Activated CD4-positive, CD25-positive, alpha-beta regulatory T cell treated with anti-CD3 and anti-CD28 coated beads, Interleukin-2, amount 50 U/mL, for 16 hours (primary cell): Measurements from ENCODE around the gene SEPTIN1.
A peak's percentile ranks its signal among the peaks of the same experiment; 100 is the strongest.
"Not testable (repeated sequence)": the region's sequence is repeated elsewhere in the genome, so short reads cannot be mapped to it uniquely, and the experiment has no call there.

ENCODE experiments used
- DNase-seq: peaks from one replicate; pipeline ENCODE4 v3.0.0-alpha.2; 2020; ENCODE audit warnings: low read depth, low spot score

Gene SEPTIN1

DNA sequence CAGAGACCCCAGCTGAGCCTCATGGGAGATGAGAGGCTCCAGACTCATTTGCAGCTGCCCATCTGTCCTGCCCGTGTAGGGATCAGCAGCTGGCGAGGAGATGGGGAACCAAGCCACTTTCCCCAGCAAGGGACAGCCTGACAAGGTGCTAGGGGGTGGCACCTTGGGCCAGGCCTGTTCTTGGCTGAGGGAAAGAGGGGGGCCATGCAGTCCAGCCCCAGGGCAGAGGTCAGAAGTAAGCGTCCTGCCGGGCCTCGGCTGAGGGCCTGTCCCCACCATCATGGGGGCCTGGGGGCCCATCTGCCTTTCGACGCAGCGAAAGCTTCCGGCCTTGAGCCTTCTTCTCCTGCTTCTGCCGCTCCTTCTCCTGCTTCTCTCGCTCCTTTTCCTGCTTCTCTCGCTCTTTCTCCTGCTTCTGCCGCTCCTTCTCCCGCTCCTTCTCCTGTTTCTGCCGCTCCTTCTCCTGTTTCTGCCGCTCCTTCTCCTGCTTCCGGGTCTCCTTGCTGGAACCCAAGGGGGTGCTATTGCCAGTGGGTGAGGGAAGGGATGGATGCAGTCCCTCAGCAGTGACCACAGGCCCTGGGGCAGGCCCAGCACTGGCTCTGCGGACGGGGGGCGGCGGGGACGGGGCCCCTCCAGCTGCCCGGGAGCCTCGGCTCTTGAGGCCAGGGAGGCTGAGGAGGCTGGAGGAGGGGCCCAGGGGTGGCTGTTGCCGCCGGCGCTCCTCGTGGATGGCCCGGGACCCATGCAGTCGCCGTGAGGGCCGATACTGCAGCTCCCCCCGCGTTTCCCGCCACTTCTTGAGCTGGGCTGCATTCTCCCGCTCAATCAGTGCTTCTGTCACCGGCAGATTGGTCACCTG is 24.4 kb downstream of the SEPTIN1 start:
- no peak for DNase-seq

- no peak for DNase-seq
These were observed 25.2 kb downstream of the SEPTIN1 start for GRCh38 chr16:30357085-30357714.

GRCh38 chr16:30356401-30357084 is 25.8 kb downstream of the SEPTIN1 start:
- DNase-seq: no peak

DNA sequence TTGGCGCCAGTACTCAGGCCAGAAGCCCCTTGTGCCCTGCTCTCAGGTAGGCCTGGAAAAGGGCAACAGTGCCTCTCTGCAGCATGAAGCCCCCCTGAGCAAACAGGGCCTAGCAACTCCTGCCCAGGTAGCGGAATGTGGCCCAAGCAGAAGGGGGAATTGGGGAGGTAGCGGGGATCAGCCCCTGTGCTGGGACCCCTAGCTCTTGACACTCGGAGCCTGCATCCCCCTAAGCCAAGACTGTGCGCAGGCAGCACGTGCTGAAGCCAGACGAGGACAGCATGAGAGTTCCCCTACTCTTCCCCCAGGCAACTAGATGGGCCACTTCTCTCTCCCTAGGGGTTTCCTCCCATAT is 26.4 kb downstream of the SEPTIN1 start:
- DNase-seq: no peak

GRCh38 chr16:30355144-30355953 is 27.0 kb downstream of the SEPTIN1 start, which contains the start of gene CD2BP2:
TSS of gene CD2BP2 (minus strand) at chr16:30355308. CDS start at chr16:30354681, 627 bp downstream.
- peak; percentile 76 for DNase-seq

DNA sequence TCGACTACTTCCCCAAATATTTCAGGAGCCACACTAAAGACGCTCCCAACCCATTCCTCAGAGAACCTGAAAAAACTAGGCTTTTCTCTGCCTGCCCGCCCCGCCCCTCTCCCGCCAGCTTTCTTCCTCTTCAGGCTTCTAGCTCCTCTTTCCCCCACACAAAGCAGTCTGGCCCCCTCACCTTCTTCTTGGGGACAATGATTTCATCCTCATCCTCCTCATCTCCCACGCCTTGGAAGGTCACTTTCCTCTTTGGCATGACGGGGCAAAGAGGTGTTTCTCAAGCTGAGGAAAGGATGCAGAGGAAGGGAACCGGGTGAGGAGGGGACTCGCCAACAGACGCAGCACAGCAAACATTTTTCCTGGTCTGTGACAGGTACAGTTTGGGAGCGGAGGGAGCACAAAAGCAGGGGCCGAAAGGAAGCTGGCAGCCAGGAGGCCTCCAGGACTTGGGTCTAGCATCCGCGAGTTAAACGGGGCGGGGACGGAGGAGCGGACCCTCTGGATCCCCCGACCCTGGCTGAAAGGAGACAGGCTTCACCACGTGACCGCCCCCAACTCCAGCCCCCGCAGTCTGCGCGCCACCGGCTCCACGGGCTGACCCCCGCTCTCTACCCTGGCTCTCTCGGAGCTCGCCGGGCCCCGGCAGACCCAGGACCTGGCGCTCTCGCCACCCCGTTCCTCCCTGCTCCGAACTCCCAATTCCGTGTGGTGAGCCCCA is 27.8 kb downstream of the SEPTIN1 start:
- DNase-seq: no peak

DNA sequence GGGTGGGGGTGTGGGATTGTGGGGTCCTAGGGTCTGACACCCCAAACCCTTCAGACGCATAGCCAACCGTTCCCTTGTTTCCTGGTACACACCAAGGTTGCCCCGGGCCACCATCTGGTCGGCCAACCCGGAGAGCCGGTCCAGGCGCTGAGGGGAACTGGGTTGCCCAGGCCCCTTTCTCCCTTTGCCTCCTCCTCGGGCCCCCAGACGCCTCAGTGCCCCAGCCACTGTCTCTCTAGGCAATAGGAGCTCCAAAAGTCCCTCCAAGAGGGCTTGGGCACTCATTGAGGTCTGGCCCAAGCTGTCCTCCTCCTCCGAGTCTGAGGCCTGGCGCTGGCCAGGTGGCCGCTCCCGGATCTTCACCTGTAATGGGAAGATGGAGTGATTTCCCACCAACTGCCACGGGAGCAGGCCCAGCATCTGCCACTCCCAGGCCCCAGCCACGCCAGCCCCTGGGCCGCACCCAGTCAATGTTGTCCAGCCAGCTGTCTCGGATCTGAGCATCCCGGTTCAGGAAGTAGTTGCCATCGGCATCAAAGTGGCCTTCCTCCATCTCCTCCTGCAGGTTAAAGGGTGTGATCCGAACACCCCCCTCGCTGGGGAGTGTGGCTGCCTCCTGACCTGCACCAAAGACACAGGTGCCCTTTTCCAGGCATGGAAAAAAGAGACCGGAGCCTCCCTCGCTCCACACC is 28.8 kb downstream of the SEPTIN1 start:
- DNase-seq: no peak

DNA sequence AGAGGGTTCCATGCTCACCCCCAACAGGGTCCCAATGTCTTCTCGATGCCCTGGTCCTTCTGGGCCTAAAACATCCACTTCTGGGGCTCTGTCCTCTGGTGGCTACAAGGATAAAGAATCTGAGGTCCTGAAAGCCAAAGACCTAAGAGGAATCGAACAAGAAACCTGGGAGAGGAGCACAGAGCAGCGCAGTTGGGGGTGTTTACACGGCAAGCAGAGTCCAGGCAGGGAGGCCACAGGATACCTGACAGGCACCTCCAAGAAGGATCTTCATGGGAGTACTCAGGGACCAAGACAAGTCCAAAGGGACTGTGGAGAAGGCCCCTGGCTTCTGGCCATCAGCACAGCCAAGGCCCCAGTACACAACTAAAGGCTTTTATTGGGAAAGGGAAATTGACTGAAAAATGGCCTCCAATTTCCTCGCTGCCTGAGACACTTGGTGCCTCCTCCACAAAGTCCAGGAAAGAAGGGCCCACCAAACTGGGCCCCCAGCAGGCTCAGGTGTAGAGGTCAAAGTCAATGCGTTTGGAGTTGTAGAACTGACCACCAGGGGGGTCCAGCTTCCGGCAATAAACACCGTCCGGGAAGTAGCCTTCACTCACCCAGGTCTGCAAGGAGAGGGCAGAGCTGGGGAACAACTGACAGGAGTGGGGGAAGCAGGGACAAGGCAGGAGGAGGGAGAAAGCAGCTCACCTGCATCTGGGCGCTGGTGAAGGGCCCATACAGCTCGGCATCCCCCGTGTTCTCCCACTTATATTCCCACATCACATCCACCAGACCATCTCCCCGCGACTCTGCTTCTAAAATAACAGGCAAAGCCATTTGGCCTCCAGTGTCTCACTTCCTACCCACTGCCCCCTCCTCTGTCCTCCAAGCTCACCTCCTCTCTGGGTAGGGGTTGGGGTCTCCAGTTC is 29.6 kb downstream of the SEPTIN1 start:
- DNase-seq: no peak

- no peak for DNase-seq
These were observed 30.6 kb downstream of the SEPTIN1 start for GRCh38 chr16:30351586-30352419.

DNA sequence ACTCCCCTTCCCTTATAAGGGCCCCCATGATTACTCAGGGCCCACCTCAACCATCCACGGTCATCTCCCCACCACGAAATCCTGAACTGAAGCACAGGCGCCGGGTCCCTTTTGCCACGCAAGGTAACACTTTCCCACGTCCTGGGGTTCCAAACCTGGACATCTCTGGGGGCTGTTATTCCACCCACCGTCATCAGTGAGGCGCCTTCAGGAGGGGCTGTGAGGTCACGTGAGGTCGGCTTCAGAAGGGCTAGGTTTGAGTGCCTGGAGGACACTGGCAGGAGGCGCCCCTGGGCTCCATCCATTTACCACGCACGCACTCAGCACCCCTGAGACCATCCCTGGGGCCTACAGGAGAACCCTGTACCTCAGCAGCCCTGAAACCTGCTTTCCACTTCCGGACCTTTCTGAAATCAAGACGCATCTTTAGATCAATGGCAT is 31.3 kb downstream of the SEPTIN1 start:
- no peak for DNase-seq

GRCh38 chr16:30350134-30350871 is 32.1 kb downstream of the SEPTIN1 start:
- no peak for DNase-seq

- DNase-seq: no peak
These were observed 32.7 kb downstream of the SEPTIN1 start for GRCh38 chr16:30349675-30350074.

GRCh38 chr16:30348929-30349328 is 33.4 kb downstream of the SEPTIN1 start:
- no peak for DNase-seq

DNA sequence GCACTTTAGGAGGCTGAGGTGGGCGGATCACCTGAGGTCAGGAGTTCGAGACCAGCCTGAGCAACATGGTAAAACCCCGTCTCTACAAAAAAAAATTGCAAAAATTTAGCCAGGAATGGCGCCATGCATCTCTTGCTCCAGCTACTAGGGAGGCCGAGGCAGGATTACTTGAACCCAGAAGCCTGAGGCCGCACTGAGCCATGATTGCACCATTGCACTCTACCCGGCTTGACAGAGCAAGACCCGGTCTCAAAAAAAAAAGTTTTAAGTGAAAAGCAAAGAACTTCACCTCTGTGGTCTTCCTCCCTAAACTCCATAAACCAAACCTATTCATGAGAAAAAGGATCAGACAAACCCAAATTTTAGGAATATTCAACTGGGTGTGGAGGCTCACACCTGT is 34.2 kb downstream of the SEPTIN1 start:
- no peak for DNase-seq

DNA sequence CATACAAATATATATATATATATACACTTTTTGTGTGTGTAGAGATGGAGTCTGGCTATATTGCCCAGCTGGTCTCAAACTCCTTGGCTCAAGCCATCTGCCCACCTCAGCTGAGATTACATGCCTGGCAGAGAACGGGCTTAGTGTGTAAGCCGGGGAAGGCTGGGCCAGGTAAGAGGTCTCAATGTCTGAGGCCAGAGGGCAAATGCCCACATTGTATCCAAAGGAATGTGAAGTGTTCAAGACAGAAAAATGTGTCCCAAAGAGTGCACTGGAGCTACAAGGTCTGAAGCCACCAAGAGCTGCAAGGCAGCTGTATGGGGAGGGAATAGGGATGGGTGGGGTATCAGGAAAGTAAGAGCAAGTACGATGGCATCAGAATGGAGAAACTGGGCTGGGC is 36.1 kb downstream of the SEPTIN1 start:
- DNase-seq: no peak

DNA sequence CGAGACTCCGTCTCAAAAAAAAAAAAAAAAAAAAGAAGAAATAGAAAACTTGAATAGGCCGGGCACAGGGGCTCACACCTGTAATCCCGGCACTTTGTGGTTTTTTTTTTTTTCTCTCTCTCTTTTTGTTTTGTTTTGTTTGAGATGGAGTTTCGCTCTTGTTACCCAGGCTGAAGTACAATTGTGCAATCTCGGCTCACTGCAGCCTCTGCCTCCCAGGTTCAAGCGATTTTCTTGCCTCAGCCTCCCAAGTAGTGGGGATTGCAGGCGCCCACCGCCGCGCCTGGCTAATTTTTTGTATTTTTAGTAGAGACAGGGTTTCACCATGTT is 38.9 kb downstream of the SEPTIN1 start:
- DNase-seq: not testable (repeated sequence)

DNA sequence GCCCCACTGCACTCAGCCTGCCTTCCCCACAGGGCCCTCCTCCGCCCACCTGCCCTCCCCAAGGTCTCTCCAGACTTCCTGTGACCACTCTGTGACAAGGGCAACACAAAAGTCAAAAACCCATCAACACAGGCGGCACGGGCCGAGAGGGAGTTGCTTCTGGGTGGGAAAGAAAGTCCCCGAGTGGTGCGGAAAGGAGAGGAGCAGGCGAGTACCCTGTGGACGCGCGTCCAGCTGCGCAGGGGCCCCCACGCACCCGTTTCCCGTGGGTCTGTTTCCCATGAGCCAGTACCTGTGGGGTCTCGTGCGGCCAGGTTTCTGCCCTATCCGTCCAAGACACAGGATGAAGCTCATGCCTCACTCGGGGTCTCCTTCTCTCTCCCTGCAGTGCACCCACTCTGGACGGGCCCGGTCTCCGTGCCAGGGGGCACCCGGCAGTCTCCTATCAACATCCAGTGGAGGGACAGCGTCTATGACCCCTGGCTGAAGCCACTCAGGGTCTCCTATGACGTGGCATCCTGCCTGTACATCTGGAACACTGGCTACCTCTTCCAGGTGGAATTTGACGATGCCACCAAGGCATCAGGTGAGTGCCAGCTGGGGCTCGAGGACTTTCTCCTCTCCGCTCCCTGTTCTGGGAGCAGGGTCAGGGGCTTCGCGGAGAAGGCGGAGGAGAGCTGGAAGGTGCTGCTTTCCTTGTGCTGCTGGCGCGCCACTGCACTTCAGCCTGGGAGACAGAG is 39.4 kb downstream of the SEPTIN1 start:
- DNase-seq: no peak
